GM12878 (cell line): ENCODE data around the gene NTM. TPM values are rescaled to one million over a fixed set of nuclear protein-coding genes. Genes with fewer than 3 reads are reported as not detected.

Experiments used
- ATAC-seq: fragments of 200-7000 bp; cut with Tn5 transposase; 3 replicates; pipeline ENCODE4 v1.9.1; 2020; ENCODE audit warnings: mild to moderate bottlenecking, moderate library complexity
- BruUV-seq: library from RNA; stranded (reverse); fragments of 400-500 nt; replicated peaks from 2 replicates; lab custom pipeline; 2021; lab: Mats Ljungman, UMichigan
- CTCF ChIA-PET: fragments of 300-600 bp; sonication (Branson Sonifier 250); formaldehyde crosslinking; extraction: SDS; loops from one replicate; lab custom pipeline; 2021; ENCODE audit warnings: inconsistent platforms; lab: Yijun Ruan, JAX
- POLR2A ChIA-PET: fragments of 350-600 bp; formaldehyde crosslinking; extraction: SDS; loops from one replicate; lab custom pipeline; 2021; ENCODE audit warnings: inconsistent platforms; lab: Charles Lee
- RAD21 ChIA-PET: fragments of 300-600 bp; sonication (Branson Sonifier 250); formaldehyde crosslinking; loops from one replicate; lab custom pipeline; 2023; ENCODE audit warnings: antibody characterized with exemption; ENCODE audit not compliant: unreplicated experiment; lab: Charles Lee
- SMC1A ChIA-PET: fragments of 300-600 bp; sonication (Branson Sonifier 250); formaldehyde crosslinking; loops from one replicate; lab custom pipeline; 2023; ENCODE audit not compliant: unreplicated experiment, uncharacterized antibody; lab: Charles Lee
- DNase-seq: peaks from one replicate; pipeline ENCODE4 v3.0.0-alpha.2; 2011; ENCODE audit warnings: low read depth, low spot score
- FAIRE-seq: peaks from 3 replicates; lab custom pipeline; 2011; peaks lifted over from hg19 to GRCh38; lab: Jason Lieb, UNC
- H2AFZ ChIP-seq: 2 replicates; pipeline ENCODE4 v1.6.0; 2011; ENCODE audit warnings: low read depth, low read length, control low read depth; ENCODE audit not compliant: control insufficient read depth
- H3K27ac ChIP-seq: 2 replicates; pipeline ENCODE4 v1.5.1; 2011; ENCODE audit warnings: control low read depth; ENCODE audit not compliant: control insufficient read depth, insufficient read depth
- H3K27me3 ChIP-seq, 2 experiments: replicated peaks in 1 of 2; 2 replicates each; pipeline versions ENCODE4 v1.6.0 to v1.6.1; 2011; ENCODE audit warnings: low read length in 1 of 2; ENCODE audit not compliant: control insufficient read depth in 2 of 2, insufficient read depth in 2 of 2
- H3K36me3 ChIP-seq, 2 experiments: 2 replicates each; pipeline ENCODE4 v1.5.1; 2011; ENCODE audit warnings: low read length in 1 of 2; ENCODE audit not compliant: control insufficient read depth in 2 of 2, insufficient read depth in 2 of 2
- H3K4me1 ChIP-seq: 2 replicates; pipeline ENCODE4 v1.6.1; 2011; ENCODE audit warnings: mild to moderate bottlenecking, low read length, moderate library complexity, mixed read lengths; ENCODE audit not compliant: control insufficient read depth, insufficient read depth
- H3K4me2 ChIP-seq: 2 replicates; pipeline ENCODE4 v1.6.0; 2011; ENCODE audit warnings: control low read depth; ENCODE audit not compliant: control insufficient read depth, insufficient read depth
- H3K4me3 ChIP-seq: fragments of 200-600 bp; sonication (generic); 2 replicates; pipeline ENCODE4 v1.5.1; 2016
- H3K79me2 ChIP-seq: 2 replicates; pipeline ENCODE4 v1.6.0; 2011; ENCODE audit warnings: low read length; ENCODE audit not compliant: control insufficient read depth, insufficient read depth
- H3K9ac ChIP-seq: 2 replicates; pipeline ENCODE4 v1.8.0; 2011; ENCODE audit warnings: low read length, control low read depth, mixed read lengths; ENCODE audit not compliant: control insufficient read depth, insufficient read depth
- H3K9me3 ChIP-seq: replicated peaks from 3 replicates; pipeline ENCODE4 v1.5.1; 2011; ENCODE audit warnings: mild to moderate bottlenecking, low read length; ENCODE audit not compliant: control insufficient read depth, insufficient read depth
- H4K20me1 ChIP-seq: 2 replicates; pipeline ENCODE4 v1.6.0; 2011; ENCODE audit not compliant: control insufficient read depth, insufficient read depth
- BACH1 ChIP-seq: fragments of 450-650 bp; IDR thresholded peaks from 2 replicates; pipeline ENCODE4 v1.6.1; 2017; ENCODE audit warnings: mild to moderate bottlenecking, borderline replicate concordance
- FOXM1 ChIP-seq: IDR thresholded peaks from 2 replicates; pipeline ENCODE4 v1.6.1; 2012; ENCODE audit warnings: low read depth, mild to moderate bottlenecking, inconsistent platforms, low read length, moderate library complexity
- IRF4 ChIP-seq: IDR thresholded peaks from 2 replicates; pipeline ENCODE4 v1.6.1; 2011; ENCODE audit warnings: low read depth, low read length
- KDM1A ChIP-seq: fragments of 200-600 bp; sonication (generic); IDR thresholded peaks from 2 replicates; pipeline ENCODE4 v1.6.1; 2016; ENCODE audit warnings: borderline replicate concordance
- MTA3 ChIP-seq: IDR thresholded peaks from 2 replicates; pipeline ENCODE4 v1.6.1; 2012; ENCODE audit warnings: low read length, inconsistent platforms, borderline replicate concordance
- NR2F1 ChIP-seq: fragments of 450-650 bp; conservative IDR thresholded peaks from 2 replicates; pipeline ENCODE4 v1.6.1; 2017; ENCODE audit warnings: mild to moderate bottlenecking
- PAX5 ChIP-seq: IDR thresholded peaks from 2 replicates; pipeline ENCODE4 v1.6.1; 2011; ENCODE audit warnings: low read depth, low read length, borderline replicate concordance
- PBX3 ChIP-seq: IDR thresholded peaks from 2 replicates; pipeline ENCODE4 v1.6.1; 2011; ENCODE audit warnings: mild to moderate bottlenecking, low read depth, low read length, moderate library complexity; ENCODE audit not compliant: insufficient replicate concordance
- POU2F2 ChIP-seq: IDR thresholded peaks from 3 replicates; pipeline ENCODE4 v1.6.1; 2011; ENCODE audit warnings: low read depth, mild to moderate bottlenecking, low read length, borderline replicate concordance
- RAD21 ChIP-seq: IDR thresholded peaks from 2 replicates; pipeline ENCODE4 v1.6.1; 2011; ENCODE audit warnings: mild to moderate bottlenecking, low read depth, low read length, moderate library complexity; ENCODE audit not compliant: insufficient read depth
- RB1 ChIP-seq: fragments of 450-650 bp; formaldehyde crosslinking; IDR thresholded peaks from 2 replicates; pipeline ENCODE4 v1.6.1; 2017; ENCODE audit warnings: mild to moderate bottlenecking, borderline replicate concordance
- RCOR1 ChIP-seq: conservative IDR thresholded peaks from 2 replicates; pipeline ENCODE4 v1.6.1; 2012; ENCODE audit warnings: low read depth, low read length, improper control_type of control experiment
- YBX1 ChIP-seq: fragments of 450-650 bp; IDR thresholded peaks from 2 replicates; pipeline ENCODE4 v1.6.1; 2016; ENCODE audit warnings: antibody characterized with exemption
- WGBS: methylation state at CpG from one replicate; pipeline ENCODE4 v1.1.6; 2016; ENCODE audit warnings: low lambda C conversion rate; ENCODE audit not compliant: insufficient replicate concordance, insufficient coverage; ENCODE audit errors: missing lambda C conversion rate; 5-methylcytosine and 5-hydroxymethylcytosine counted together
- in situ Hi-C: fragments of 300-500 bp; cut with MboI; formaldehyde crosslinking; loops from 9 replicates; pipeline ENCODE4 v1.14.3; 2018; ENCODE audit warnings: mixed read lengths
- intact Hi-C: fragments of 100-400 bp; cut with micrococcal nuclease; formaldehyde crosslinking; loops from one replicate; pipeline ENCODE4 v1.14.2; 2022; ENCODE audit not compliant: unreplicated experiment
- polyA plus RNA-seq, 11 experiments: library from polyadenylated mRNA; depleted of rRNA in 4 of 11; unstranded in 6 of 11; stranded (reverse) in 5 of 11; fragments of >200 nt; fragmentation: Nextera tagmentation in 4 of 11; fragmentation: Illumina TruSeq in 1 of 11; extraction: Ambion mirVana in 4 of 11; extraction: Trizol in 1 of 11; gene quantifications; 1 replicate in 1 of 11; 2 replicates in 10 of 11; pipeline versions ENCODE4 v1.2.1 to v1.2.3, GENCODE V29; 2011 to 2016; ENCODE audit warnings: inconsistent platforms in 2 of 11, missing spikeins in 2 of 11, low read depth in 1 of 11
- total RNA-seq, 4 experiments: library from RNA; depleted of rRNA in 3 of 4; stranded (reverse); fragments of >200 nt in 3 of 4; fragmentation: Illumina TruSeq in 1 of 4; extraction: Trizol in 1 of 4; gene quantifications; 2 replicates each; pipeline versions ENCODE4 v1.2.1 to v1.2.3, GENCODE V29; 2013 to 2021
- TF ChIP-seq, protein P1 (sequence below): fragments of 450-650 bp; formaldehyde crosslinking; IDR thresholded peaks from 2 replicates; pipeline ENCODE4 v1.4.0; 2020; ENCODE audit warnings: mild to moderate bottlenecking, moderate library complexity

NTM gene
- total and polyA plus RNA-seq, 10 of the 15 experiments (the other 5 are each of a cell fraction or from before 2014, with no cell fraction given): not detected

DNA sequence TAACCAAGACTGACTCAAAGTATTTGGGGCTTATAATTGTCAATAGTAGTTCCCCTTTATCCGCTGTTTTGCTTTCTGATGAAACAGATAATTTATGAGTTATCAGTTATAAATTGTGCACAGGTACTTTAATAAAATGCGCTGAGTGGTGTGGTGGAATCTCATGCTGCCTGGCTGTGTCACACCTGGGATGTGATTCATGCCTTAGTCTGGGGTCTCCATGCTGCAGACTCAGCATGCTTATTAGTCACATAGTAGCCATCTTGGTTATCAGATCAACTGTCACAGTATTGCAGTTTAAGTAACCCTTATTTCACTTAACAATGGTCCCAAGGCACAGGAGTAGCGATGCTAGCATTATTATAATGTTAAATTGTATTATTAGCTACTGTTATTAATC lies 995.2 kb downstream of the NTM start:
- no peak overlapping the region for H3K4me3 ChIP-seq
- no peak overlapping the region for H3K4me2 ChIP-seq
- H3K27ac ChIP-seq: no peak overlapping the region
- POLR2A ChIA-PET: no interaction called here
- ATAC-seq (no peak), DNase-seq (no peak), FAIRE-seq (no peak)
- no peaks in the 10 kb centered on the region for H4K20me1 ChIP-seq
- H2AFZ ChIP-seq: no peak overlapping the region
- H3K9me3 ChIP-seq: no peaks in the 10 kb centered on the region; the same call in 1 of the 3 replicates
- in situ Hi-C loops: no loop called here
- no peaks in the 10 kb centered on the region for H3K36me3 ChIP-seq
- 28% methylated on average over 3 of the region's 3 CpGs for WGBS
- RAD21 ChIA-PET: no interaction called here
- SMC1A ChIA-PET: interaction anchor here (0.8 kb wide), 1 partner anchor 16 kb away, joined by 8 read pairs; no protein-coding TSS in a partner anchor
- intact Hi-C loops: no loop called here
- H3K27me3 ChIP-seq: no peaks in the 10 kb centered on the region
- H3K9ac ChIP-seq: no peak overlapping the region
- peaks cover 7% of the 10 kb centered on the region for H3K4me1 ChIP-seq
- no peak for TF ChIP-seq MTA3
- TF ChIP-seq POU2F2: no peak
- TF ChIP-seq FOXM1: no peak
- no peak for TF ChIP-seq YBX1
- no peak for TF ChIP-seq KDM1A
- TF ChIP-seq, all 136 proteins: peak for 0
- no TSS peak for BruUV-seq
- CTCF ChIA-PET: interaction anchor here (1.1 to 1.4 kb wide), 2 partner anchors 35 to 54 kb away, joined by 3 read pairs; no protein-coding TSS in a partner anchor
- H3K79me2 ChIP-seq: no peaks in the 10 kb centered on the region

DNA sequence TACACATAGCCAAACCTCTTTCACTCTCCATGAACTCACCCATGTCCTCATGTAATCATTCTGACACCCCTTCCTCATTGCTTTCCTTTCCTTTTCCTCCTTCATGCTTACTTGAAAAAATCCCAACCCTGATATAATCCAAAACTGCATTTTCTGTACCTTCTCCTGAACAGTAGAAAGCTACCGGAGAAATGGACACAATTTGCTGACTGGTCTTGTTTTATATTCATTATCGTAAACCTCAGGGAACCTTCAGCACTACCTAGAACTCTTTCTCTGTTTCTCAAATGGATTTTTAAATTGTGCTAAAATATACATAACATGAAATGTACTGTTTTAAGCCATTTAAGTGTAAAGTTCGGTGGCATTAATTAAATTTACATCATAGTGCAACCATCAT lies 996.9 kb downstream of the NTM start:
- ChIA-PET POLR2A (no interaction called here), SMC1A (interaction anchor here (0.8 to 1.2 kb wide), 2 partner anchors 27 to 498 kb away, joined by 3 to 4 read pairs; no protein-coding TSS in a partner anchor), CTCF (interaction anchor here (1.3 kb wide), 2 partner anchors 25 to 59 kb away, joined by 3 read pairs; no protein-coding TSS in a partner anchor), RAD21 (no interaction called here)
- Histone ChIP-seq H3K27ac (no peak overlapping the region), H3K36me3 (no peaks in the 10 kb centered on the region), H3K4me2 (no peak overlapping the region), H3K9ac (no peak overlapping the region), H4K20me1 (no peaks in the 10 kb centered on the region), H3K4me1 (no peaks in the 10 kb centered on the region), H3K4me3 (no peak overlapping the region), H3K79me2 (no peaks in the 10 kb centered on the region), H2AFZ (no peak overlapping the region), H3K9me3 (no peaks in the 10 kb centered on the region; the same call in 1 of the 3 replicates), H3K27me3 (no peaks in the 10 kb centered on the region)
- BruUV-seq: no TSS peak
- 30% methylated on average over 3 of the region's 3 CpGs for WGBS
- no peak for DNase-seq
- no peak for FAIRE-seq
- intact Hi-C loops (no loop called here), in situ Hi-C loops (no loop called here)
- ATAC-seq: no peak
- no peak for TF ChIP-seq BACH1
- no peak for TF ChIP-seq YBX1
- TF ChIP-seq IRF4: no peak
- no peak for TF ChIP-seq NR2F1
- TF ChIP-seq PAX5: no peak
- TF ChIP-seq RAD21: no peak
- TF ChIP-seq PBX3: no peak
- TF ChIP-seq, protein P1, sequence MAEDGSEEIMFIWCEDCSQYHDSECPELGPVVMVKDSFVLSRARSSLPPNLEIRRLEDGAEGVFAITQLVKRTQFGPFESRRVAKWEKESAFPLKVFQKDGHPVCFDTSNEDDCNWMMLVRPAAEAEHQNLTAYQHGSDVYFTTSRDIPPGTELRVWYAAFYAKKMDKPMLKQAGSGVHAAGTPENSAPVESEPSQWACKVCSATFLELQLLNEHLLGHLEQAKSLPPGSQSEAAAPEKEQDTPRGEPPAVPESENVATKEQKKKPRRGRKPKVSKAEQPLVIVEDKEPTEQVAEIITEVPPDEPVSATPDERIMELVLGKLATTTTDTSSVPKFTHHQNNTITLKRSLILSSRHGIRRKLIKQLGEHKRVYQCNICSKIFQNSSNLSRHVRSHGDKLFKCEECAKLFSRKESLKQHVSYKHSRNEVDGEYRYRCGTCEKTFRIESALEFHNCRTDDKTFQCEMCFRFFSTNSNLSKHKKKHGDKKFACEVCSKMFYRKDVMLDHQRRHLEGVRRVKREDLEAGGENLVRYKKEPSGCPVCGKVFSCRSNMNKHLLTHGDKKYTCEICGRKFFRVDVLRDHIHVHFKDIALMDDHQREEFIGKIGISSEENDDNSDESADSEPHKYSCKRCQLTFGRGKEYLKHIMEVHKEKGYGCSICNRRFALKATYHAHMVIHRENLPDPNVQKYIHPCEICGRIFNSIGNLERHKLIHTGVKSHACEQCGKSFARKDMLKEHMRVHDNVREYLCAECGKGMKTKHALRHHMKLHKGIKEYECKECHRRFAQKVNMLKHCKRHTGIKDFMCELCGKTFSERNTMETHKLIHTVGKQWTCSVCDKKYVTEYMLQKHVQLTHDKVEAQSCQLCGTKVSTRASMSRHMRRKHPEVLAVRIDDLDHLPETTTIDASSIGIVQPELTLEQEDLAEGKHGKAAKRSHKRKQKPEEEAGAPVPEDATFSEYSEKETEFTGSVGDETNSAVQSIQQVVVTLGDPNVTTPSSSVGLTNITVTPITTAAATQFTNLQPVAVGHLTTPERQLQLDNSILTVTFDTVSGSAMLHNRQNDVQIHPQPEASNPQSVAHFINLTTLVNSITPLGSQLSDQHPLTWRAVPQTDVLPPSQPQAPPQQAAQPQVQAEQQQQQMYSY (CRISPR knock-in tag): no peak
- no peak for TF ChIP-seq RB1
- no peak for TF ChIP-seq RCOR1
